ENCODE results near the gene ITPR2.

- no peak for TF ChIP-seq POLR2A (IDR thresholded peaks at IDR 0.05)
- TF ChIP-seq CTCF (IDR thresholded peaks at IDR 0.05), result no peak
Observed at GRCh38 chr12:26469421-26470180, 363.4 kb downstream of the ITPR2 start.

All from adrenal gland (tissue), 5 donors.